ENCODE results near the gene GXYLT1. TPM values are rescaled to one million over a fixed set of nuclear protein-coding genes. Genes with fewer than 3 reads are reported as not detected.

The GXYLT1 gene
- total RNA-seq, 2 donors from 2014 or later, result 7.0 to 17.9 TPM

DNA sequence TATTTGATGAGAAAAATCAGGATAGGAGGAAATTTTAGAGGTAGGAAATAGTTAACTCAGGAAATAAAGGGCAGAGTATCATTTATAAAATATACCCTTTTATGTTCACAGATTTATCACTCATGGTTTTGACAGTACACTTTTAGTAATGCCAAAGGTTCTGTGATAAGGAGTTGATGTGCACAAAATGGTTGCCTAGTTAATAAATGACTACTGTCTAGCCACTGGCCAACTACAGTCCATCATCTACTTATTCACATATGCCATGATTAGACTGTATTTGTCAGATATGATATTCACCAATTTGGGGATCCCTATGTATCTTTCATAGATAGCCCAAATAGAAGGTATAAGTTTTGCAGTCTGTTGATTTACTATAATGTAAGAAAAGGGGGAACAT, 19.2 kb upstream of the GXYLT1 start:
- TF ChIP-seq CTCF (IDR thresholded peaks at IDR 0.05), result no peak

GRCh38 chr12:42162965-42163364, 18.3 kb upstream of the GXYLT1 start:
- peaks cover 4 to 10% of the 10 kb centered on the region in 2 donors for H3K4me1 ChIP-seq (ENCODE audit: control insufficient read depth in 1 of 2, low read depth in 2 of 2)
- no peaks in the 10 kb centered on the region for H3K36me3 ChIP-seq
- H3K27me3 ChIP-seq (replicated peaks; ENCODE audit: insufficient read depth), result no peaks in the 10 kb centered on the region
- H3K9me3 ChIP-seq, result no peaks in the 10 kb centered on the region
- H3K27ac ChIP-seq, result no peak overlapping the region
- no peak overlapping the region for H3K4me3 ChIP-seq
- ATAC-seq (ENCODE audit: insufficient number of reproducible peaks, low FRiP score, low read depth) (no peak), DNase-seq (ENCODE audit: low spot score) (no peak)
- TF ChIP-seq CTCF (IDR thresholded peaks at IDR 0.05), result no peak

More for the DNA sequence above, 19.2 kb upstream of the GXYLT1 start:
- Histone ChIP-seq H3K36me3 (no peaks in the 10 kb centered on the region), H3K27ac (no peak overlapping the region), H3K4me3 (no peak overlapping the region), H3K4me1 (ENCODE audit: control insufficient read depth in 1 of 2, low read depth in 2 of 2) (peaks cover 4 to 10% of the 10 kb centered on the region in 2 donors), H3K27me3 (replicated peaks; ENCODE audit: insufficient read depth) (no peaks in the 10 kb centered on the region), H3K9me3 (no peaks in the 10 kb centered on the region)
- ATAC-seq (ENCODE audit: insufficient number of reproducible peaks, low FRiP score, low read depth) (no peak), DNase-seq (ENCODE audit: low spot score) (no peak)

GRCh38 chr12:42162193-42162592, 17.5 kb upstream of the GXYLT1 start:
- no peaks in the 10 kb centered on the region for H3K36me3 ChIP-seq

DNA sequence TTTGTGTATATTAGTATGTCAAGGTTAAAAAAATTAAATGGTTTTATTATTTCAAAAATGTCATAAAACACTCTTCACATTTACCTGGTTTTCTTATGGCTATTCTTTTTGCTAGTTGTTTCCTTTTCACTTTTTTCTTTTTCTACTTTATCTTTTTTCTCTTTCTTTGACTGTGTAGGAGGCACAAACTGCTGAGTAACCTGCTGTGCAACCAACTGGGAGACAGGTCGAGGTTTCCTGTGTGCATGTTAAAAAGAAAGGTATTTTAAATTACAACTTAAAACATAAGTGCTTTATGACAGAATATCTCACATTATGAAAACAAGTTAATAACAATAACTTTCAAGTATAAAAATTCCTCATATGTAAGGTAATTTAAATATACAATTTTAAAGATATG, 16.9 kb upstream of the GXYLT1 start:
- H3K27ac ChIP-seq, result no peak overlapping the region
- H3K4me1 ChIP-seq (ENCODE audit: control insufficient read depth in 1 of 2, low read depth in 2 of 2), result peaks cover 4 to 10% of the 10 kb centered on the region in 2 donors
- TF ChIP-seq CTCF (IDR thresholded peaks at IDR 0.05), result no peak
- H3K36me3 ChIP-seq, result no peaks in the 10 kb centered on the region
- DNase-seq (ENCODE audit: low spot score), result no peak
- H3K4me3 ChIP-seq, result no peak overlapping the region
- no peaks in the 10 kb centered on the region for H3K27me3 ChIP-seq (replicated peaks; ENCODE audit: insufficient read depth)
- ATAC-seq (ENCODE audit: insufficient number of reproducible peaks, low FRiP score, low read depth), result no peak
- H3K9me3 ChIP-seq, result no peaks in the 10 kb centered on the region

More at GRCh38 chr12:42162193-42162592, 17.5 kb upstream of the GXYLT1 start:
- peaks cover 4 to 10% of the 10 kb centered on the region in 2 donors for H3K4me1 ChIP-seq (ENCODE audit: control insufficient read depth in 1 of 2, low read depth in 2 of 2)
- H3K9me3 ChIP-seq, result no peaks in the 10 kb centered on the region
- DNase-seq (ENCODE audit: low spot score) (no peak), ATAC-seq (ENCODE audit: insufficient number of reproducible peaks, low FRiP score, low read depth) (no peak)
- H3K27me3 ChIP-seq (replicated peaks; ENCODE audit: insufficient read depth), result no peaks in the 10 kb centered on the region
- no peak overlapping the region for H3K4me3 ChIP-seq
- H3K27ac ChIP-seq, result no peak overlapping the region
- no peak for TF ChIP-seq CTCF (IDR thresholded peaks at IDR 0.05)

GRCh38 chr12:42156232-42156631, 11.6 kb upstream of the GXYLT1 start:
- Histone ChIP-seq H3K4me1 (ENCODE audit: control insufficient read depth in 1 of 2, low read depth in 2 of 2) (no peaks in the 10 kb centered on the region), H3K36me3 (no peaks in the 10 kb centered on the region), H3K4me3 (no peak overlapping the region), H3K27me3 (replicated peaks; ENCODE audit: insufficient read depth) (no peaks in the 10 kb centered on the region), H3K27ac (no peak overlapping the region), H3K9me3 (no peaks in the 10 kb centered on the region)
- no peak for TF ChIP-seq CTCF (IDR thresholded peaks at IDR 0.05)
- no peak for ATAC-seq (ENCODE audit: insufficient number of reproducible peaks, low FRiP score, low read depth)
- DNase-seq (ENCODE audit: low spot score), result no peak

Data from thoracic aorta (tissue), 2 donors.